H9 (cell line): Measurements from ENCODE around the gene ACVR1C. TPM values are rescaled to one million over a fixed set of nuclear protein-coding genes. Genes with fewer than 3 reads are reported as not detected.

Source experiments
- DNase-seq: peaks from one replicate; pipeline ENCODE4 v3.0.0-alpha.2; 2017
- H2AFZ ChIP-seq: one replicate; pipeline ENCODE4 v1.6.1; 2013; ENCODE audit warnings: mild to moderate bottlenecking, low read length, control low read depth, moderate library complexity
- H2AK5ac ChIP-seq: 2 replicates; pipeline ENCODE4 v1.6.1; 2013; ENCODE audit warnings: low read length, control low read depth, mixed read lengths; ENCODE audit not compliant: insufficient read length
- H2BK120ac ChIP-seq: one replicate; pipeline ENCODE4 v1.6.1; 2013; ENCODE audit warnings: low read depth, mild to moderate bottlenecking, low read length, control low read depth, inconsistent platforms; ENCODE audit not compliant: poor library complexity, severe bottlenecking
- H2BK12ac ChIP-seq: 2 replicates; pipeline ENCODE4 v1.6.1; 2013; ENCODE audit warnings: low read length, control low read depth, mixed read lengths, low read depth; ENCODE audit not compliant: insufficient read length
- H2BK15ac ChIP-seq: 2 replicates; pipeline ENCODE4 v1.6.1; 2013; ENCODE audit warnings: low read depth, low read length, control low read depth
- H2BK20ac ChIP-seq: one replicate; pipeline ENCODE4 v1.6.1; 2013; ENCODE audit warnings: low read depth, mild to moderate bottlenecking, low read length, control low read depth, inconsistent platforms; ENCODE audit not compliant: poor library complexity, severe bottlenecking
- H2BK5ac ChIP-seq: 2 replicates; pipeline ENCODE4 v1.6.1; 2013; ENCODE audit warnings: low read length, control low read depth, mixed read lengths; ENCODE audit not compliant: insufficient read length
- H3K14ac ChIP-seq: 2 replicates; pipeline ENCODE4 v1.6.1; 2013; ENCODE audit warnings: low read length, control low read depth; ENCODE audit not compliant: insufficient read depth
- H3K18ac ChIP-seq: 2 replicates; pipeline ENCODE4 v1.6.1; 2013; ENCODE audit warnings: low read depth, mild to moderate bottlenecking, mixed read lengths, low read length, control low read depth; ENCODE audit not compliant: insufficient read length
- H3K23ac ChIP-seq: 2 replicates; pipeline ENCODE4 v1.6.1; 2013; ENCODE audit warnings: low read length, control low read depth, mixed read lengths, low read depth; ENCODE audit not compliant: insufficient read length
- H3K23me2 ChIP-seq: 2 replicates; pipeline ENCODE4 v1.6.1; 2013; ENCODE audit warnings: low read depth, mild to moderate bottlenecking, mixed read lengths, low read length, control low read depth; ENCODE audit not compliant: insufficient read length, poor library complexity, severe bottlenecking
- H3K27ac ChIP-seq: 2 replicates; pipeline ENCODE4 v1.5.1; 2013; ENCODE audit warnings: low read length, control low read depth, mixed read lengths, low read depth; ENCODE audit not compliant: insufficient read length
- H3K27me3 ChIP-seq: 2 replicates; pipeline ENCODE4 v1.6.1; 2013; ENCODE audit warnings: low read length, control low read depth, inconsistent platforms; ENCODE audit not compliant: insufficient read depth
- H3K4ac ChIP-seq: 2 replicates; pipeline ENCODE4 v1.6.1; 2013; ENCODE audit warnings: low read depth, mild to moderate bottlenecking, control low read depth, inconsistent platforms, low read length, moderate library complexity
- H3K4me1 ChIP-seq: 2 replicates; pipeline ENCODE4 v1.6.1; 2013; ENCODE audit warnings: low read length, control low read depth, inconsistent platforms; ENCODE audit not compliant: insufficient read depth
- H3K4me2 ChIP-seq: 2 replicates; pipeline ENCODE4 v1.6.1; 2013; ENCODE audit warnings: low read length, control low read depth, mixed read lengths; ENCODE audit not compliant: insufficient read length, insufficient read depth
- H3K56ac ChIP-seq: 2 replicates; pipeline ENCODE4 v1.6.1; 2013; ENCODE audit warnings: low read depth, mild to moderate bottlenecking, mixed read lengths, low read length, control low read depth; ENCODE audit not compliant: insufficient read length
- H3K79me1 ChIP-seq: 2 replicates; pipeline ENCODE4 v1.6.1; 2013; ENCODE audit warnings: low read depth, mild to moderate bottlenecking, moderate library complexity, low read length, control low read depth, inconsistent platforms; ENCODE audit not compliant: insufficient read depth, poor library complexity, severe bottlenecking
- H3K79me2 ChIP-seq: 2 replicates; pipeline ENCODE4 v1.6.1; 2013; ENCODE audit warnings: low read length, control low read depth, inconsistent platforms; ENCODE audit not compliant: insufficient read depth
- H3K9ac ChIP-seq: 2 replicates; pipeline ENCODE4 v1.6.1; 2013; ENCODE audit warnings: low read length, control low read depth, mixed read lengths; ENCODE audit not compliant: insufficient read length; ENCODE audit errors: extremely low read depth
- H3K9me3 ChIP-seq: one replicate; pipeline ENCODE4 v1.6.1; 2013; ENCODE audit warnings: low read depth, low read length, inconsistent platforms; ENCODE audit not compliant: control insufficient read depth
- H3T11ph ChIP-seq: one replicate; pipeline ENCODE4 v1.6.1; 2013; ENCODE audit warnings: mild to moderate bottlenecking, low read length, control low read depth, inconsistent platforms
- H4K20me1 ChIP-seq: one replicate; pipeline ENCODE4 v1.6.1; 2013; ENCODE audit not compliant: control insufficient read depth, insufficient read length, insufficient read depth
- H4K5ac ChIP-seq: 2 replicates; pipeline ENCODE4 v1.6.1; 2013; ENCODE audit warnings: low read depth, mild to moderate bottlenecking, mixed read lengths, low read length, control low read depth; ENCODE audit not compliant: insufficient read length
- H4K8ac ChIP-seq: replicated peaks from 2 replicates; pipeline ENCODE4 v1.6.1; 2013; ENCODE audit warnings: low read length, control low read depth, mixed read lengths, low read depth; ENCODE audit not compliant: insufficient read length
- H4K91ac ChIP-seq: 2 replicates; pipeline ENCODE4 v1.6.1; 2013; ENCODE audit warnings: low read depth, mild to moderate bottlenecking, moderate library complexity, mixed read lengths, low read length, control low read depth; ENCODE audit not compliant: insufficient read length
- H3K27ac Mint-ChIP-seq, 3 experiments: 2 replicates in 2 of 3; 3 replicates in 1 of 3; pipeline ENCODE4 v1.8.0; 2020 to 2021; ENCODE audit warnings: mixed read lengths in 3 of 3, mild to moderate bottlenecking in 1 of 3, moderate library complexity in 1 of 3
- H3K27me3 Mint-ChIP-seq: 2 replicates; pipeline ENCODE4 v1.8.0; 2021; ENCODE audit warnings: low read depth, mild to moderate bottlenecking, moderate library complexity, mixed read lengths
- H3K36me3 Mint-ChIP-seq, 3 experiments: 2 replicates in 2 of 3; 3 replicates in 1 of 3; pipeline ENCODE4 v1.8.0; 2020 to 2021; ENCODE audit warnings: low read depth in 3 of 3, mixed read lengths in 3 of 3; ENCODE audit not compliant: insufficient read depth in 1 of 3
- H3K4me1 Mint-ChIP-seq, 2 experiments: 2 replicates each; pipeline ENCODE4 v1.8.0; 2020; ENCODE audit warnings: mixed read lengths in 2 of 2
- H3K4me3 Mint-ChIP-seq, 2 experiments: 2 replicates in 1 of 2; 3 replicates in 1 of 2; pipeline ENCODE4 v1.8.0; 2020 to 2021; ENCODE audit warnings: mild to moderate bottlenecking in 2 of 2, mixed read lengths in 2 of 2, moderate library complexity in 1 of 2
- H3K9me3 Mint-ChIP-seq, 2 experiments: 2 replicates in 1 of 2; 3 replicates in 1 of 2; pipeline ENCODE4 v1.8.0; 2020; ENCODE audit warnings: mild to moderate bottlenecking in 2 of 2, mixed read lengths in 2 of 2, moderate library complexity in 1 of 2
- CTCF ChIP-seq: fragments of 200-600 bp; sonication (generic); conservative IDR thresholded peaks from 3 replicates; pipeline ENCODE4 v1.8.0; 2021; ENCODE audit warnings: antibody characterized with exemption, mild to moderate bottlenecking
- WGBS: extraction: QIAGEN DNeasy Blood & Tissue Kit; methylation state at CpG from one replicate; pipeline ENCODE4 v1.1.7; 2013; ENCODE audit warnings: missing lambda C conversion rate, low lambda C conversion rate, mixed read lengths; ENCODE audit not compliant: insufficient read length; ENCODE audit errors: extremely low coverage; 5-methylcytosine and 5-hydroxymethylcytosine counted together
- total RNA-seq: library from RNA; stranded (reverse); gene quantifications from 2 replicates; pipeline ENCODE4 v1.2.1, GENCODE V29; 2021

The ACVR1C gene
- total RNA-seq, 1 experiment from 2014 or later: 0.81 TPM

DNA sequence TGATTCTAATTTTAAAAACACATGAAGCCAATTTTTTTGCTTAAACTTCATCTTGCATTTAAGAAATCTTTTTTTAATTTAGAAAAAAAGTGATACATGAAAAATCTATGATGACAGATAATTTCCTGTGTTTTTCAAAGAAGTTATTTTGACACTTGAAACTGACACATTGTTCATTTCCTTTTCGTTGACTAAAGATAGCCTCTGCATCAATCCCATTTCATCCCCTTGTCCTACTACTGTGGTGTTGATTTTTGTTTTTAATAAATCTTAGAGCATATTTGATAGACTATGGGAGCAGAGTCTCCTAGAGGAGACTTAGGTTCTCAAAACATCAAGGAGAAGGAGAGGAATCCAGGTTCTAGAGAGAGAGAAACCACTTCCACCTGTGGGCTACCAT is 70.9 kb downstream of the ACVR1C start:
- Histone ChIP-seq H3K27ac (no peak overlapping the region), H4K5ac (no peak overlapping the region), H3K79me1 (no peaks in the 10 kb centered on the region), H2BK5ac (no peak overlapping the region), H2AFZ (no peak overlapping the region), H3K4ac (no peak overlapping the region), H3K4me1 (peaks cover 3% of the 10 kb centered on the region; the same call in 1 of the 2 replicates), H3K23me2 (no peaks in the 10 kb centered on the region), H3K18ac (no peak overlapping the region), H3K9ac (no peak overlapping the region), H3K23ac (no peak overlapping the region), H3T11ph (no peak overlapping the region), H2BK20ac (no peak overlapping the region), H3K27me3 (no peaks in the 10 kb centered on the region), H3K4me2 (no peak overlapping the region), H2AK5ac (no peak overlapping the region), H2BK15ac (no peak overlapping the region), H3K79me2 (no peaks in the 10 kb centered on the region), H3K14ac (no peak overlapping the region), H2BK120ac (no peak overlapping the region), H2BK12ac (no peak overlapping the region), H4K8ac (no peak overlapping the region), H4K20me1 (no peaks in the 10 kb centered on the region), H3K9me3 (no peaks in the 10 kb centered on the region), H3K56ac (no peak overlapping the region), H4K91ac (no peak overlapping the region)
- Mint-ChIP-seq H3K9me3 (0 out of 5 replicates have a peak, but pooled peaks cover 0 to under 1% of the 10 kb centered on the region in 2 experiments), H3K4me1 (peaks cover 20 to 45% of the 10 kb centered on the region in 2 experiments), H3K27ac (peak overlapping the region in 1 of 3 experiments; percentile 55; a peak in 1 of 7 replicates), H3K36me3 (peaks cover 0 to under 1% (median 0%) of the 10 kb centered on the region in 3 experiments; a peak in 2 of 7 replicates), H3K27me3 (no peaks in the 10 kb centered on the region), H3K4me3 (no peak overlapping the region)
- DNase-seq: no peak
- WGBS: no CpG with 5 or more reads among the region's 1 CpG
- TF ChIP-seq CTCF: no peak
